ENCODE measurements around the gene DGKI.

GRCh38 chr7:137790828-137791227 lies 55.9 kb downstream of the DGKI start:
- TF ChIP-seq CTCF (IDR thresholded peaks at IDR 0.05) (peak in 1 of 6 experiments; percentile 8), POLR2A (IDR thresholded peaks at IDR 0.05) (no peak)

All from thyroid gland (tissue), 4 donors.